HG03097 (cell line): Measurements from ENCODE around the gene IER2.

Experiments used
- ATAC-seq: cut with Tn5 transposase; IDR thresholded peaks from one replicate; pipeline ENCODE4 v1.9.1; 2021; ENCODE audit not compliant: unreplicated experiment, low FRiP score

The IER2 gene

DNA sequence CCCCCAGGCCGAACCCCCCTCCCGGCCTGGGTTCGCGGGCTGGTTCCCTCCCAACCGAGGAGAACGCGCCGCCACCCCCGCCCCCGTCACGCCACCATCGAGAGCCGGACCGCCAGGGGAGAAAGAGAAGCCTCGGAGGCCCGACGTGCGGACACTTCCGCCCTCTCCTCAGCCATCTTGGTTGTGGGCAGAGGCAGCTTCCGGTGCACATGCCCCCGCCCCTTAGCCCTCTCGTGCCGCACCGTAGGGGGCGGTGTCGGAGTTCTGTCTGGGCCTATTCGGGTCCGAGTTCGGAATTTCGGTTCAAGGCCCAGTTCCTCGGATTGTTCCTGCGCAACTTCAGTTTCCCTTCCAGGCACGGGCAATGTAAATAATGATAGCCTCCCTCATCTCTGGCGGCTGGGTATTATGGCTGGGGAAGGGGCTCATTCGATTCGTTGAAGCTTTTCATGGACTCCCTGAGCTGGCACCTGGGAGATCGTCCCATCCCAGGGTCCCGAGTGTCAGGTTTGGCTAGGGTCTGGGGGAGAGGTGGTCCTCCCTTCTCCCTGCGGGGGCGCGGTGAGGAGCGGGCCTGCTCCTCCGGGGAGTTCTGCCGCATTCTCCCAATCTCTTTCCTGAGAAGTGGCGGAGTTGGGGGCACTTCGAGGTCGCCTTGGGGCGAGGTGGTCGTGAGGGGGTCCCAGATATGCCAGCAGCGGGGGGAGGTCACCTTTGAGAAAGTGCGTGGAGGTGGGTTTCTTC is at the start of gene IER2, which contains the start of gene STX10:
TSS of gene IER2 (plus strand) at position 225 of the 744 bp plus-strand sequence. CDS start 2,776 bp downstream, outside the sequence.
TSS of gene STX10 (minus strand) at position 189 of the 744 bp plus-strand sequence. CDS start 202 bp downstream, outside the sequence.
- peak; percentile 39 for ATAC-seq

GRCh38 chr19:13100841-13101589 is 49.2 kb upstream of the IER2 start:
- no peak for ATAC-seq

- ATAC-seq, result no peak
Observed at GRCh38 chr19:13101590-13102415, 48.4 kb upstream of the IER2 start.

DNA sequence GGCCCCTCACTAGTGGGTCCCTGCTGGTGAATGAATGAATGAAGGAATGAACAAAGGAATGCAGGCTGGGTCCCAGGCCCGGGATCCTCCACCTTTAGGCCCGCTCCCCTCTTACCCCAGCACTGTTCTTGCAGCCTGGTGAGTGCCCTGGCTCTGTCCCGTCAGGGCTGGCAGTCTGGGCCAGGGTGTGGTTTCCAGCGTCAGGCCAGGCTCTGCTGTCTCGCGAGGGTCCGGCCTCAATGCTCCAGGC is 47.9 kb upstream of the IER2 start:
- ATAC-seq, result no peak

DNA sequence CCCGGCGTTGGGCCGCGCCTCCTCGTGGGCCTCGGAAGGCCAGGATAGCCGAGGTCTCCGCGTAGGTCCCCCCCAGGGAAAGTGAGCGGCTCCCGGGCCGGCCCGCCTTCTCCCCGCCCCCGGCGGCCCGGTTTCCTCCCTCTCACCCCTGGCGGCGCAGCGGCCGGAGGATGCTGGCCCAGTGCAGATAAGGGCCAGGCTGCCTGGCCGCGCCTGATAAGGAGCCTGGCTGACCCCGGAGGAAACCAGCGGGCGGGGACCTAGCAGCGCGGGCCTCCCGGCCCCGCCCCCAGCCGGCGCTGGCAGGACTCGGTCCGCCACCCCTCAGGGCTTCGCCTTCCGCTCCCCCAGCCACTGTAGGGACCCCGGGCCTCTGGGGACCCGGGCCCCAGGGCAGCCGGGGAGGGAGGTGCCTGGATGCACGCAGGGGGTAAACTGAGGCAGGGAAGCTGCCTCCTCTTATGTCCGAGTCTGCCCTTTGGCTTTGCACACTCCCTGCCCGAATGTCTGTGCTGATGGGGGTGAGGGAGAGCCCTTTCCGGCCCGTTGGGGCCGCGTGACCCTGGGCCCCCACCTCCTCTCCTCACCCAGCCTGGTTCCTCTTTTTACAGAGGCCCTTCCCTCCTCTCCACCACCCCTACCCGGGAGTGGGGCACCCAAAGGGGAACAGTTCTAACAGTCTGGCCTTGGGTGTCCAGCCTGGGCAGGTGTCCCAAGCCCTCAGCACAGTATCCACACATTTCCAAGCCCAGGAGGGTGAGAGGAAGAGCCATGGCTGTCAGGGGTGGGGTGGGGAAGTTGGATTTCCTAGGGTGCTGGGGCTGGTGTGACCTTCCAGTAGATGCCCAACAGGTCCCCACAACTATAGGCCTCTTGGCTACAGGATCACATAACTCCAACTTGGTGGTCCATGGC is 47.3 kb upstream of the IER2 start, which contains the start of gene LYL1:
TSS of gene LYL1 (minus strand) at position 193 of the 915 bp plus-strand sequence. CDS start 1,687 bp downstream, outside the sequence.
- no peak for ATAC-seq

- no peak for ATAC-seq
Observed at GRCh38 chr19:13103581-13104359, 46.4 kb upstream of the IER2 start.

GRCh38 chr19:13104360-13104847 is 45.8 kb upstream of the IER2 start:
- ATAC-seq, result no peak

DNA sequence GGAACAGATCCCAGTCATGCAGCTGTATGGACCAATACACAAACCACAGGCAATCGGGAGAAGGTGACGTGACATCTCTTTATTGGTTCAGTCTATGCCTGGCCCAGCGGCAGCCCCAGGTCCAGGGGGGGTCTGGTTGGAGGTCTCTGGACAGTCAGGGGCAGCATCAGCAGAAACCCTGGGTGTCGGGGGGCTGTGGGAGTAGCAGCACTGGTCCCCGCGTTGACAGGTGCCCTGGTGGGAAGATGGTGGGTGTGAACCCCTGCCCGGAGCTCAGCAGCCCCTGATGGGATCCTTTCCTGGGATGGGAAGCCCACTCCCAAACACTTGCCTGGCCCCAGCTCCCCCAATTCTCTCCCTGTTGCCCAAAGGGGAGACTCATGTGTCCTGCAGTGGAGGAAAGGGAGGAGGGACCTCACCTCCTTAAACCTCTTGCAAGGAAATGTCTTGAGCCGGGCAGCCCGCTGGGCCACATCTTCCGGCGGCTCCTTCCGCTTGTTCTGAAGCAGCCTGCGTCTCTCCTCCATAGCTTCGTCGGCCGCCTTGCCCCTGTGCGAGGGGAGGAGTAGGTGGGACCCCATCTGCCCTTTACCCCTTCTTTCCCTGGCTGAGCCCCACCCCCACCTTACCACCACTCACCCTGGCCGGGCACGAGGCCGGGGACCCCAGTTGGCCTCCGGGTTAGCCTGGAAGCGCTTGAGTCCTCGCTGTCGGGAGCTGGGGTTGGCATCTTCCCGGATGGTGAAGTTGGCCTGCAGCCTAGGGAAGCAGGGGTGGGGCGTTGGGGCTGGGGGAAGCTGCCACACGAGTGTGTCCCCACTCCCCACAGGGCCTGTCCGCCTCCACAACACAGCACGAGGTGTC is 45.1 kb upstream of the IER2 start:
- ATAC-seq, result no peak

GRCh38 chr19:13109361-13110098 is 40.7 kb upstream of the IER2 start:
- ATAC-seq, result no peak

- no peak for ATAC-seq
Observed at GRCh38 chr19:13110099-13110610, 40.1 kb upstream of the IER2 start.

- no peak for ATAC-seq
Observed at GRCh38 chr19:13112555-13112954, 37.7 kb upstream of the IER2 start.

DNA sequence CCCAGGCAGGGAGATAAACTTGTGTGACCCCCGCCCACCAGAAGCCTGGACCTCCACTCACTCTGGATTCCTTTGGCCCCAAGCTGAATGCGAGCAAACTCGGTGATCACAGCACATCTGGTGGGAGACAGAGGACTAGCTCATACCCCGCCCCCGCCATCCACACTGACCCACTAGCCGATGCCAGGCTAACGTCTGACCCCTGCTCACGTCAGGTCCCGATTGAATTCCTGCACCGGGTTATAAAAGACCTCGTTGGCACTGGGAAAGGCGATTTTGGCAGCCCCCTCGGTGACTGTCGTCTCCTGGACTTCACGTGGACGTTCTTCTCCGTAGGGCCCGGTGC is 34.3 kb upstream of the IER2 start:
- no peak for ATAC-seq

DNA sequence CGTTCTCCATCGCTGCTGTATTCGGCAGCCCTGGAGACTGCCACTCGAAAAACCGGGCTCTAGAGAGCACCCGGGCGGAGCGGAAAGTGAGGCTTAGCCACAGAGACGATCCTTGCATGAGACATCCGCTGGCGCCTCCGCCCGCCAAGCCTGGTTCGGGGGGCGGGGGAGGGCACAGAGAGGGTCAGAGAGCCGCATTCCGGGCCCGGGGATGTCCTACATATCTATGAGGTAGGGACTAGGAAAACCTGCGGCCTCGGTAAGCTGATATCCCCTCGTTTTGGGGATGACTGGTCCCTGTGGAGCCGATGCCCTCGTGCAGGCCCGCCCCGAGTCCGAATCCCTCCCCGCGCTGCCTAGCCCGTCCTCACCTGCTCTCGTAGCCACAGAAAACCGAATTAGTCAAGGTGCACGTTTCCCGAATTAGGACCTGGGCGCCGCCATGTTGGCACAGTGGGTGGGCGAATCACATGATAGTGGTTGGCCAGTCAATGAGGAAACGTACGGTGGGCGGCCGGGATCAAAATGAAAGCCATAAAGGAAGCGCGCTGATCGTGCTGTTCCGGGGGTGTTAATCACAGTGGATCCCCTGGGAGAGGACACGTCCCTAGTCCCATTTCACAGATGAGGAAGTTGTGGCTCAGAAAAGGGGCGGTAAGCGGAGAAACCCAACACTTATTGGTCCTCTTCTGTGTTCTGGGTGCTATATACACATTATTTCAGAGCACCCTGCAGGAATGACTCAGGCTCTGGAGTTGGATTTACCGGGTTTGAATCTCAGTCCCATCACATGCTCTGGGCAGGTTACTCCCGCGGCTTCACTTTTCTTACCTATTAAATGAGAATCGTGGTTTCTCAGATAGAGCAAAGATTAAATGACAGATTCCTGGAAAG is 33.7 kb upstream of the IER2 start, which contains the start of gene TRMT1:
TSS of gene TRMT1 (minus strand) at position 459 of the 894 bp plus-strand sequence. CDS start at position 118, 341 bp downstream.
- peak; percentile 35 for ATAC-seq

DNA sequence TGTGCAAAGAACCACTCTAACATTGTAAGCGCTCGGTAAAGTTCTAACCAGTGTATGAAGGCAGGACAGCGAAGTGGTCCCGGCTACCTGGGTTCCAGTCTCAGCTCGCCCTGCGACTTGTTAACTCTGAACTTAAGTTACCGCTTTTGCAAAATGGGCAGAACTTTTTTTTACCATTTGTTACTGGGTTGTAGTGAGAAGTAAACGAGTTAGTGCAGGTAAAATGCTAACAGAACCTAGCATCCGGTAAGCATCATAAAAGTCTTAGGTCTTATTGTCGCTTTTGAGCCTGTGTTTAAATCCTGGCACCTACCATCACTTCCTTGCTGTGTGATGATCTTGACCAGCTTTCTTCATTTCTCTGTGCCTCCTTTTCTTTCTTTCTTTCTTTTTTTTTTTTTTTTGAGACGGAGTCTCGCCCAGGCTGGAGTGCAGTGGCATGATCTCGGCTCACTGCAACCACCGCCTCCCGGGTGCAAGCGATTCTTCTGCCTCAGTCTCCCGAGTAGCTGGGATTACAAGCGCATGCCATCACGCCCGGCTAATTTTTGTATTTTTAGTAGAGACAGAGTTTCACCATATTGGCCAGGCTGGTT is 32.9 kb upstream of the IER2 start:
- ATAC-seq, result peak; percentile 15

- ATAC-seq, result peak; percentile 65
Observed at GRCh38 chr19:13117772-13118423, 32.3 kb upstream of the IER2 start, which contains the start of gene NACC1. TSS of gene NACC1 (plus strand) at chr19:13118264. CDS start at chr19:13135208, 16,944 bp downstream.
